M059J (cell line): ENCODE measurements around the gene RBM17. TPM values are rescaled to one million over a fixed set of nuclear protein-coding genes. Genes with fewer than 3 reads are reported as not detected.
A peak's percentile ranks its signal among the peaks of the same experiment; 100 is the strongest.
"Not testable (repeated sequence)": the region's sequence is repeated elsewhere in the genome, so short reads cannot be mapped to it uniquely, and the experiment has no call there.

Experiments used
- DNase-seq: peaks from one replicate; pipeline ENCODE4 v3.0.0-alpha.2; 2012; ENCODE audit warnings: low read depth
- total RNA-seq: library from RNA; depleted of rRNA; stranded (reverse); fragments of >200 nt; shearing (Covaris generic); gene quantifications from 2 replicates; pipeline ENCODE4 v1.2.3, GENCODE V29; 2014; rRNA removed

Gene RBM17
- total RNA-seq, 1 experiment from 2014 or later = 17.1 TPM

DNA sequence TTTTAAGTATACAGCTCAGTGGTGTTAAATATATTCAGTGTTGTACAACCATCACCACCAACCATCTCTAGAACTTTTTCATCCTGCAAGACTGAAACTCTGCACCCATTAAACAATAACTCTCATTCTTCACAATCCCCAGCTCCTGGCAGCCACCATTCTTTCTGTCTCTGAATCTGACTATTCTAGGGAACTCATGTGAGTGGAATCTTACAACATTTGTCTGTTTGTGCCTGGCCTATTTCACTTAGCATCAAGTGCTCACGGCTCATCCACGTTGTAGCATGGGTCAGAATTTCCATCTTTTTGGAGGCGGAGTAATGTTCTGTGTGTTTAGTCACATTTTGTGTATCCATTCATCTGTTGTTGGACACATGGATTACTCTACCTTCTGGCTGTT lies 73.1 kb downstream of the RBM17 start:
- no peak for DNase-seq

DNA sequence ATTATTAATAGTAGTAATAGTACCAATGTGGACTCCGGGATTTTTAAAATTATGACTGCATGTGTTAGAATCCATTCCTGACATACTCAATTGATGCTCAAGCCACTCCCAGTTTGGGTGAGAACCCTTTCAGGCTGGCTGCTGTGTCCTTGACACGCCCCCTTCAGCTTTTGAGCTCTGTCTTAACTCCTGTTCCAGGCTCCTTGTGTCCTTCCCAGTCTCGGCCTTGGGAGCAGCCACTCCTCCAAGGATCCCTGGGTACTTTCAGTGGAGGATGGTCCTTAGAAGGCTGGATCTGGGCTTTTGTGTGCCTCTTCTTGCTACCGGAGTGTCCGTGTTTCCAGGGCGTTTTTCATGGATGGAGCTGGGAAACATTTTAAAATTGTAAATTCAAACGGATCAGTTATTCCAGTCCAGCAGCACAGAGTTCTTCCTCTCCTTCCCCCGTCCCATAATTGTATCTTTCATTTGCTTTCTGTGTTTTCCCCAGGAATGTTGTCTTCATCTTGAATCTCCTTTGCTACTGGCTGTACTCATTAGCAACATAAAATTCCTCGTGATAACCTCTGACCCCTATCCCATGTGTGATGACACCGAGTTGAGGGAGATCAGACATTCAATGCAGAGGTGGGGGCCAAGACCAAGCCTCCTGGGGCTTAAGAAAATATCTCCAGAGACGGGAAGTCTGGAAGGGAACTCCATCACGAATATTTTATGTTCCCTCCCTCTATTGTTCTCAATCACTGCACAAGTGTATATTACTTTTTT lies 73.9 kb downstream of the RBM17 start:
- no peak for DNase-seq

DNA sequence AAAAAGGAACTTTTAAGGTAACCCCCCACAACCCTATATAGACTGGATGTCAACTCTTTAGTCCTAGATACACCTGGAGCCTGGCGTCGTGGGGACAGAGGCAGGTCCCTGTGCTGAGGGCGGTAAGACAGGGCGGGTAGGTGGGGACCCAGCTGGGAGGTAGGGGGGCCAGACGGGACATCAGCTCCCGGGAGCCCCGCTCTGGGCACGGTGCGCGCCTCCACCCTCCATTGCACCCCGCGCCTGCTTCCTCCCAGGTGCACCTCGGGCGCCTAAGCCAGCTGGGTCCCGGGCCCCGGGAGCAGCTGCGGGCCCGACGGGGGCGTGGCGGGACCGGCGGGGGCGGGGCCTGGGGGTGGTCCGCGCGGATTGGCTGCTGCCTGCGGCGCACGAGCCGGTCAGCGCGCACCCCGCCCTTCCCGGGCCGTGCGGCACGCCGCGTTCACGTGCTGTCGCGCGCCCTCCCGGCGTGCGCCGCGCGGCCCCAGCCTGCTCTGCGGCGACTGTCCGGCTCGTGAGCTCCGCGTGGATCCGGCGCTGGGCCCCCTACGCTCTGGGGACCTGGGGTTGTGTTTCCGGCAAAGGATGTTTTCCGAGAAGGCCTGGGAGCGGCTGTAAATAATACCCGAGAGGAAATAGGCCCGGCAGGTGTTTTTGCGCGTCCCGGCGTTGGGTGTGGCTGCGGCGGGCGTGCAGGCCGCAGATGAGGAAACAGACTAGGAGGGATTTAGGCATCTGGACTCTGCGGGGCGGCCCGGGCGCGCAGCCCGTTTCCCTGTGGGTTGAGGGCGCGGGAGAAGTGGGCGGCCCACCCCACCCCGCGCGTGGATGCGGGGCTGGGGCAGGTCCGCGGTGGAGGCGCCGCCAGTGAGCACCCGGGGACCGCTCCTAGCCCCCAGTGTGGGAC lies 74.8 kb downstream of the RBM17 start:
- DNase-seq = peak; percentile 65

DNA sequence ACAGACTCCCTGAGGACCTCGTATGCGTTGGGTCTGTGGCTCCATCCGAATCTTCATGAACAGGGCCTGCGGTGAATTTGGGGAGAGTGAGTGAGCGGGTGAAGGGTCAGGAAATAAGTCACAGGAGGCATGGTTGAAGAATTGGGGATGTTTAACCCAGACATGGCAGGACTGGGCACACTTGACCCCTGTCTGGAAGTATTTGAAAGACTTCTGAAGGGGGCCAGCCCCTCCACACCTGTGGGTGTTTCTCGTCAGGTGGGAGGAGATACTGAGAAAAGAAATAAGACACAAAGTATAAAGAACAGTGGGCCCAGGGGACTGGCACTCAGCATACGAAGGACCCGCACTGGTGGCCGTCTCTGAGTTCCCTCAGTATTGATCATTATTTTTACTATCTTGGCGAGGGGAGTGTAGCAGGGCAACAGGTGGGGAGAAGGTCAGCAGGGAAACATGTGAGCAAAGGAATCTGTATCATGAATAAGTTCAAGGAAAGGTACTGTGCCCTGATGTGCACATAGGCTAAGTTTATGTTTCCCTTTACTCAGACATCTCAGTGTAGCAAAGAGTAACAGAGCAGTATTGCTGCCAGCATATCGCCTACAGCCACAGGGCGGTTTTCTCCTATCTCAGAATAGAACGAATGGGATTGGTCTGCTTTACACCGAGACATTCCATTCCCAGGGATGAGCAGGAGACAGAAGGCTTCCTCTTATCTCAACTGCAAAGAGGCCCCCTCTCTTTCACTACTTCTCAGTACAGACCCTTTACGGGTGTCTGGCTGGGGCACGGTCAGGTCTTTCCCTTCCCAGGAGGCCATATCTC lies 75.6 kb downstream of the RBM17 start:
- DNase-seq = no peak

DNA sequence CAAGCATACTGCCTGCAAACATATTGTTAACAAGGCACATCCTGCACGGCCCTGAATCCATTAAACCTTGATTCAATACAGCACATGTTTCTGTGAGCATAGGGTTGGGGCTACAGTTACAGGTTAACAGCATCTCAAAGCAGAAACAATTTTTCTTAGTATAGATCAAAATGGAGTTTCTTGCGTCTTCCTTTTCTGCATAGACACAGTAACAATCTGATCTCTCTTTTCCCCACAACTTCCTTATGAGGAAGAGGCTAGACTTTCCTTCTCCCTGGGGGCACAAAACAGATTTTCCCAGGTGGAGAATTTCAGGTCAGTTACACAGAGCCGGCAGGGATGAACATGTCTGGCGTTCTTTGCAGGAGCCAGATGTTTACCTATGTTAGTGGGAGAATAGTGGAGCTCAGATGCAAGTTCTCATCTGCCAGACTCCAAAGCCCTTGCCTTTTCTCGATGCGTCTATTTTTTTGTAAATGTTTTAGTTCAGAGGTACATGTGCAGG lies 76.4 kb downstream of the RBM17 start:
- no peak for DNase-seq

DNA sequence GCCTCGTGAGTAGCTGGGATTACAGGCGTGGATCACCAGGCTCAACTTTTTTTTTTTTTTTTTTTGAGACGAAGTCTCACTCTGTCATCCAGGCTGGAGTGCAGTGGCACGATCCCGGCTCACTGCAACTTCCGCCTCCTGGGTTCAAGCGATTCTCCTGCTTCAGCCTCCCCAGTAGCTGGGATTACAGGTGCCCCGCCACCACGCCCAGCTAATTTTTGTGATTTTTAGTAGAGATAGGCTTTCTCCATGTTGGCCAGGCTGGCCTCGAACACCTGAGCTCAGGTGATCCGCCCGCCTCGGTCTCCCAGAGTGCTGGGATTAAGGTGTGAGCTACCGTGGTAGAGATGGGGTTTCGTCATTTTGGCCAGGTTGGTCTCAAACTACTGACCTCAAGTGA lies 77.1 kb downstream of the RBM17 start:
- DNase-seq = not testable (repeated sequence)

Other genes starting within 250 kb of the RBM17 start
- gene ANKRD16, start 199.1 kb upstream of the RBM17 start, total RNA-seq = 1.6 and 3.7 TPM in 2 replicates
- 32.3 and 51.9 TPM in 2 replicates for gene FBH1, start 198.8 kb upstream of the RBM17 start, total RNA-seq
- 14.9 and 26.3 TPM in 2 replicates for gene IL15RA, start 111.5 kb upstream of the RBM17 start, total RNA-seq
- not detected in 2 replicates for gene IL2RA, start 26.7 kb upstream of the RBM17 start, total RNA-seq
- gene PFKFB3, start 113.9 kb downstream of the RBM17 start, total RNA-seq = 20.3 and 23.4 TPM in 2 replicates